Upper lobe of left lung (tissue), 6 donors: ENCODE results near the gene TM4SF5. TPM values are rescaled to one million over a fixed set of nuclear protein-coding genes. Genes with fewer than 3 reads are reported as not detected.

Experiments
- ATAC-seq, 2 donors: fragments of 200-7000 bp; cut with Tn5 transposase; one replicate each; pipeline ENCODE4 v1.9.1; 2022; ENCODE audit warnings: mild to moderate bottlenecking in 2 of 2, moderate library complexity in 2 of 2; ENCODE audit not compliant: low FRiP score in 2 of 2
- DNase-seq, 2 donors: peaks; one replicate each; pipeline ENCODE4 v3.0.0-alpha.2; 2019 to 2020
- H3K27ac ChIP-seq, 4 donors: fragments of 200-600 bp; sonication (generic); one replicate each; pipeline ENCODE4 v1.5.1; 2016 to 2019
- H3K27me3 ChIP-seq, 4 donors: fragments of 200-600 bp; sonication (generic); one replicate each; pipeline ENCODE4 v1.5.1; 2017 to 2019
- H3K36me3 ChIP-seq, 4 donors: fragments of 200-600 bp; sonication (generic); one replicate each; pipeline ENCODE4 v1.5.1; 2016 to 2019
- H3K4me1 ChIP-seq, 4 donors: fragments of 200-600 bp; sonication (generic); one replicate each; pipeline ENCODE4 v1.5.1; 2018 to 2019
- H3K4me3 ChIP-seq, 4 donors: fragments of 200-600 bp; sonication (generic); one replicate each; pipeline ENCODE4 v1.5.1; 2017 to 2019; ENCODE audit warnings: mild to moderate bottlenecking in 2 of 4, moderate library complexity in 1 of 4
- H3K9me3 ChIP-seq, 4 donors: fragments of 200-600 bp; sonication (generic); one replicate each; pipeline ENCODE4 v1.5.1; 2018 to 2019
- EP300 ChIP-seq, 4 donors: sonication (generic); formaldehyde crosslinking; IDR thresholded peaks; one replicate each; pipeline ENCODE4 v1.5.1; 2017; ENCODE audit warnings: antibody characterized with exemption in 4 of 4, control low read depth in 2 of 4
- POLR2A ChIP-seq, 4 donors: fragments of 450-650 bp; IDR thresholded peaks; one replicate each; pipeline ENCODE4 v1.5.1; 2016 to 2017; ENCODE audit warnings: antibody characterized with exemption in 4 of 4, mild to moderate bottlenecking in 2 of 4
- POLR2AphosphoS5 ChIP-seq, 2 donors: sonication (generic); formaldehyde crosslinking; IDR thresholded peaks; one replicate each; pipeline ENCODE4 v1.5.1; 2017; ENCODE audit warnings: antibody characterized with exemption in 2 of 2
- WGBS, 2 donors: methylation state at CpG; one replicate each; pipeline ENCODE4 v1.1.5; 2017 to 2018; 5-methylcytosine and 5-hydroxymethylcytosine counted together
- total RNA-seq, 6 donors: library from RNA; depleted of rRNA in 4 of 6; stranded (reverse); fragments of >200 nt in 4 of 6; gene quantifications; one replicate each; pipeline versions ENCODE4 v1.1.0 to v1.2.1, GENCODE V29; 2016 to 2021
- TF ChIP-seq, protein P1 (sequence below), 6 experiments: fragments of 450-650 bp in 4 of 6; fragments of 200-600 bp in 2 of 6; sonication (generic) in 2 of 6; IDR thresholded peaks; one replicate each; pipeline ENCODE4 v1.5.1; 2016 to 2019; ENCODE audit warnings: antibody characterized with exemption in 6 of 6
- donor health status: DM: no; HTN: no; CAD: no; lungs with moderate emphysema.
- donor health status: DM: no; HTN: yes; CAD: no; lungs with severe emphysema.

TM4SF5 gene
- total RNA-seq, 6 donors from 2014 or later: not detected

GRCh38 chr17:4780325-4780955, 8.8 kb downstream of the TM4SF5 start:
- peaks cover 4 to 5% (median 5%) of the 10 kb centered on the region in 4 donors for H3K4me1 ChIP-seq
- peaks cover 0 to 10% (median 2%) of the 10 kb centered on the region in 4 donors for H3K27me3 ChIP-seq
- TF ChIP-seq POLR2A (IDR thresholded peaks at IDR 0.05): no peak
- H3K9me3 ChIP-seq: no peaks in the 10 kb centered on the region
- H3K4me3 ChIP-seq: no peak overlapping the region
- ATAC-seq: no peak
- WGBS, 2 donors: 84 to 91% methylated on average over 9 to 11 of the region's 11 CpGs
- no peak overlapping the region for H3K27ac ChIP-seq
- DNase-seq: no peak
- H3K36me3 ChIP-seq: no peaks in the 10 kb centered on the region

DNA sequence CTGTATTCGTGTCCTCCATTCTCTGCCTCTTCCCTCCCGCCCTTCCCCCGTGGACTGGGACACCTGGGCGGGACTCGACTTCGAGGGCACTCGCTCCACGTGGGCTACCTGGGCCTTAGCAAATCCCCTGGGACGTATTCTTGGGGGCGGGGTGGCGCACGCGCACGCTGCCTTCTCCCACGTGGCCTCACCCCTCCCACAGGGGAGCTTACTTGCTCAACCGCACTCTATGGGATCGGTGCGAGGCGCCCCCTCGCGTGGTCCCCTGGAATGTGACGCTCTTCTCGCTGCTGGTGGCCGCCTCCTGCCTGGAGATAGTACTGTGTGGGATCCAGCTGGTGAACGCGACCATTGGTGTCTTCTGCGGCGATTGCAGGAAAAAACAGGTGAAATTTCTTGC, 11.0 kb downstream of the TM4SF5 start:
- H3K4me1 ChIP-seq: peaks cover 21 to 27% (median 26%) of the 10 kb centered on the region in 4 donors
- no peak overlapping the region for H3K4me3 ChIP-seq
- no peak for TF ChIP-seq EP300 (IDR thresholded peaks at IDR 0.05)
- TF ChIP-seq POLR2A (IDR thresholded peaks at IDR 0.05): no peak
- TF ChIP-seq, protein P1, sequence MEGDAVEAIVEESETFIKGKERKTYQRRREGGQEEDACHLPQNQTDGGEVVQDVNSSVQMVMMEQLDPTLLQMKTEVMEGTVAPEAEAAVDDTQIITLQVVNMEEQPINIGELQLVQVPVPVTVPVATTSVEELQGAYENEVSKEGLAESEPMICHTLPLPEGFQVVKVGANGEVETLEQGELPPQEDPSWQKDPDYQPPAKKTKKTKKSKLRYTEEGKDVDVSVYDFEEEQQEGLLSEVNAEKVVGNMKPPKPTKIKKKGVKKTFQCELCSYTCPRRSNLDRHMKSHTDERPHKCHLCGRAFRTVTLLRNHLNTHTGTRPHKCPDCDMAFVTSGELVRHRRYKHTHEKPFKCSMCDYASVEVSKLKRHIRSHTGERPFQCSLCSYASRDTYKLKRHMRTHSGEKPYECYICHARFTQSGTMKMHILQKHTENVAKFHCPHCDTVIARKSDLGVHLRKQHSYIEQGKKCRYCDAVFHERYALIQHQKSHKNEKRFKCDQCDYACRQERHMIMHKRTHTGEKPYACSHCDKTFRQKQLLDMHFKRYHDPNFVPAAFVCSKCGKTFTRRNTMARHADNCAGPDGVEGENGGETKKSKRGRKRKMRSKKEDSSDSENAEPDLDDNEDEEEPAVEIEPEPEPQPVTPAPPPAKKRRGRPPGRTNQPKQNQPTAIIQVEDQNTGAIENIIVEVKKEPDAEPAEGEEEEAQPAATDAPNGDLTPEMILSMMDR (IDR thresholded peaks at IDR 0.05): peak in 3 of 6 experiments; percentile 14 to 26 (median 23)
- no peak for TF ChIP-seq POLR2AphosphoS5 (IDR thresholded peaks at IDR 0.05)
- peaks cover 0 to 12% (median 2%) of the 10 kb centered on the region in 4 donors for H3K27me3 ChIP-seq
- DNase-seq (peak; percentile 35 to 88), ATAC-seq (peak in 1 of 2 donors; percentile 13)
- no peaks in the 10 kb centered on the region for H3K36me3 ChIP-seq
- no peak overlapping the region for H3K27ac ChIP-seq
- WGBS, 2 donors: 37 to 42% methylated on average over 15 to 27 of the region's 28 CpGs
- H3K9me3 ChIP-seq: no peaks in the 10 kb centered on the region

DNA sequence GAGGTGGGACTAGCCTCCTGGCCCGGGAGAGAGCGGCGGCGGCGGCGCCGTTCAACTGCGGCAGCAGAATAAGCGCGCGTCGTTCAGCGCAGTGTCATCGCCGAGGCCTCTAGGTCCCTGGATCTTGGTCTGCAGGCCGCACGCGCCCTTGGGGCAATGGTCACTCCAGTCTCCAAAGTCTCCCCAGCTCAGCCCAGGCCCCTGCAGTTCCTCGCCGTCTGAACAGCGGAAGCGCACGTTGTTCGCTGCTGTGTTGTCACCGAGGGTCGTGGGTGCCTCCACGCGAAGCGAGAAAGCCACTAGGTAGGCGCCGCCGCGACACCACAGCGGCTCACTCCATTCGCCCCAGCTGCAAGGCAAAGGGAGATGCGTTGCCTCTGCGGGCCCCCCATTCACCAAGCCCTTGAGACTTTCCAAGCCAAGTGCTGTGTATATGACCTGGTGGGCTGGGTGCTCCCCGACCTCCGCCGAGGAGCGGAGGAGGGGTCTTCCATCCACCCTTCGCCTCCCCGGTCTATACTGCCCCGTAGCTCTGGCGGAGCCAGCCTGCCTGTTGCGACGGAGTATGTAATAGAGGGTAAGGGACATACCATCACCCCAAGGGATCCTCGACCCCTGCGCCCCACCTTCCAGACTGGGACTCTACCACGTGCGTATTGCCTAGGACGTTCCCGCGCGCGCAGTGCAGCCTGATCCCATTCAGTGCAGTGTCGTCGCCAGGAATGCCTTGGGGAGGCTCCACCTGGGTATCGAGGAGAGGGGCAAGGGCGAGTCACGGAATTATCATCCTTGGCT, 13.8 kb downstream of the TM4SF5 start:
- Histone ChIP-seq H3K9me3 (no peaks in the 10 kb centered on the region), H3K27ac (peak overlapping the region in 1 of 4 donors; percentile 5), H3K27me3 (peaks cover 0 to 12% (median 2%) of the 10 kb centered on the region in 4 donors), H3K36me3 (no peaks in the 10 kb centered on the region), H3K4me3 (peak overlapping the region in 2 of 4 donors; percentile 22 to 28), H3K4me1 (peaks cover 33 to 44% (median 39%) of the 10 kb centered on the region in 4 donors)
- 12 to 20% methylated on average over 51 to 56 of the region's 61 CpGs for WGBS, 2 donors
- TF ChIP-seq EP300 (IDR thresholded peaks at IDR 0.05) (no peak), POLR2A (IDR thresholded peaks at IDR 0.05) (no peak), POLR2AphosphoS5 (IDR thresholded peaks at IDR 0.05) (no peak)
- TF ChIP-seq, protein P1 (IDR thresholded peaks at IDR 0.05): no peak
- DNase-seq (peak in 1 of 2 donors; percentile 86), ATAC-seq (no peak)

- Histone ChIP-seq H3K27ac (peak within 1 kb of the TSS in 2 of 4 donors; percentile 5 to 36), H3K27me3 (peaks cover 0 to 12% (median 2%) of the 10 kb centered on the region in 4 donors), H3K4me3 (peak within 1 kb of the TSS in 3 of 4 donors; percentile 22 to 28 (median 25)), H3K36me3 (no peaks in the 10 kb centered on the region), H3K4me1 (peaks cover 33 to 47% (median 39%) of the 10 kb centered on the region in 4 donors), H3K9me3 (no peaks in the 10 kb centered on the region)
- TF ChIP-seq POLR2A (IDR thresholded peaks at IDR 0.05): no peak
- no peak for TF ChIP-seq POLR2AphosphoS5 (IDR thresholded peaks at IDR 0.05)
- TF ChIP-seq, protein P1 (IDR thresholded peaks at IDR 0.05): no peak
- TF ChIP-seq EP300 (IDR thresholded peaks at IDR 0.05): no peak
- ATAC-seq: no peak
- WGBS, 2 donors: 0 to 10% methylated on average over 1 to 24 of the region's 24 CpGs
- DNase-seq: peak in 1 of 2 donors; percentile 76
These were observed 14.4 kb downstream of the TM4SF5 start, which contains the start of gene VMO1 for GRCh38 chr17:4786106-4786511. Gene VMO1 (minus strand): TSS chr17:4786364. CDS start chr17:4786352, 12 bp downstream.

DNA sequence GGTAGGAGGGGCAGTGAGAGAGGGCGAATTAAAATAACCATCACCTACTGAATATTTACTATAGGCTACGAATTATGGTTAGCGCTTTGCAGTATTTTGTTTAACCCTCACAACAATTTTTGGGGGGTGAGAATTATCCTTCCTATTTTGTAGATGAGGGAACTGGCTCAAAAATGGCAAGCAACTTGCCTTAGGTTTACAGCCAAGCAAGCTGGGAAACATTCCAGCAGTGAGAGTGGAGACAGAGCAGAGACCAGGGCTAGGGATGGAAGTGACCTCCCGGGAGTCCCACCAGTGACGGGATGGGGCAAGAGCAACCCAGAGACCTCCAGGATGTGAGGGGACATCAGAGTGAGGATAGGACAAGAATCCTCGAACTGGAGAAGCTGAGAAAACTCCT, 14.8 kb downstream of the TM4SF5 start:
- Histone ChIP-seq H3K9me3 (no peaks in the 10 kb centered on the region), H3K27ac (peak overlapping the region in 1 of 4 donors; percentile 36), H3K36me3 (no peaks in the 10 kb centered on the region), H3K27me3 (peaks cover 0 to 12% (median 2%) of the 10 kb centered on the region in 4 donors), H3K4me1 (peaks cover 33 to 47% (median 39%) of the 10 kb centered on the region in 4 donors), H3K4me3 (peak overlapping the region in 3 of 4 donors; percentile 22 to 28 (median 25))
- TF ChIP-seq POLR2AphosphoS5 (IDR thresholded peaks at IDR 0.05): no peak
- TF ChIP-seq, protein P1 (IDR thresholded peaks at IDR 0.05): no peak
- 27 to 29% methylated on average over 6 of the region's 6 CpGs for WGBS, 2 donors
- DNase-seq (no peak), ATAC-seq (no peak)
